Central memory CD8-positive, alpha-beta T cell (primary cell): ENCODE data around the gene CCDC158.
"Not testable (repeated sequence)": the region's sequence is repeated elsewhere in the genome, so short reads cannot be mapped to it uniquely, and the experiment has no call there.

Source experiments
- ATAC-seq: fragments of 150-1000 bp; cut with Tn5 transposase; replicated peaks from 2 replicates; pipeline ENCODE4 v1.10.0; 2022; ENCODE audit warnings: mild to moderate bottlenecking, moderate FRiP score, moderate number of reproducible peaks; ENCODE audit not compliant: poor library complexity, severe bottlenecking; ENCODE audit errors: extremely low read depth
- DNase-seq, 2 donors: peaks; one replicate each; pipeline ENCODE4 v3.0.0; 2021; ENCODE audit warnings: low spot score in 2 of 2
- H3K27ac Mint-ChIP-seq: one replicate; pipeline ENCODE4 v1.8.0; 2022; ENCODE audit warnings: low read depth, mild to moderate bottlenecking, moderate library complexity, mixed read lengths
- H3K27me3 Mint-ChIP-seq: one replicate; pipeline ENCODE4 v1.8.0; 2022; ENCODE audit warnings: mixed read lengths
- H3K36me3 Mint-ChIP-seq: one replicate; pipeline ENCODE4 v1.8.0; 2022; ENCODE audit warnings: mild to moderate bottlenecking, moderate library complexity, mixed read lengths; ENCODE audit not compliant: insufficient read depth
- H3K4me1 Mint-ChIP-seq: one replicate; pipeline ENCODE4 v1.8.0; 2022; ENCODE audit warnings: mixed read lengths
- H3K4me3 Mint-ChIP-seq: one replicate; pipeline ENCODE4 v1.8.0; 2022; ENCODE audit warnings: mild to moderate bottlenecking, moderate library complexity, mixed read lengths
- H3K9me3 Mint-ChIP-seq: one replicate; pipeline ENCODE4 v1.8.0; 2022; ENCODE audit warnings: mixed read lengths

Gene CCDC158

GRCh38 chr4:76301068-76301774 is 119.7 kb downstream of the CCDC158 start:
- H3K4me3 Mint-ChIP-seq: no peak overlapping the region
- no peaks in the 10 kb centered on the region for H3K27me3 Mint-ChIP-seq
- H3K27ac Mint-ChIP-seq: peak overlapping the region; percentile 36
- H3K4me1 Mint-ChIP-seq: peaks cover 38% of the 10 kb centered on the region
- DNase-seq (no peak), ATAC-seq (no peak)
- H3K36me3 Mint-ChIP-seq: peaks cover 3% of the 10 kb centered on the region
- peaks cover 11% of the 10 kb centered on the region for H3K9me3 Mint-ChIP-seq

DNA sequence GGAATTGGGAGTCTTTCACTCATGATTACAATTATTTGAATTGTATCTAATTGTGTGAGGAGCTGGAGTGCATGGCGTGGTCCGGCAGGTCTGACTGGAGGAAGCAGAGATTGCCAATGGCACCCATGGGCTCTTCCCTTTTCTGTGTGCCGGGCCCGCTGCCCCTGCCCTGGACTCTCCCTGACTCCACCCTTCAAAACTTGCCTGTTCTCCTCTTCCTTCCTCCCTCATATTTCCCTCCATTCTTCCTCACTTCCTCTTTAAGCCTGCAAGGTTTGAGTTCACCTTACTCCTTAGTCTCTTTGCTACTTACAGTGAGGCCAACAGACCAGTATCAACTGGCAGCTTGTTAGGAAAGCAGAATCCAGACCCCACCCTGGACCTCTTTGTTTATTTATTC is 120.9 kb downstream of the CCDC158 start:
- peaks cover 32% of the 10 kb centered on the region for H3K4me1 Mint-ChIP-seq
- peaks cover 1% of the 10 kb centered on the region for H3K36me3 Mint-ChIP-seq
- ATAC-seq: no peak
- no peak for DNase-seq
- H3K4me3 Mint-ChIP-seq: no peak overlapping the region
- H3K27ac Mint-ChIP-seq: no peak overlapping the region
- peaks cover 11% of the 10 kb centered on the region for H3K9me3 Mint-ChIP-seq
- no peaks in the 10 kb centered on the region for H3K27me3 Mint-ChIP-seq

DNA sequence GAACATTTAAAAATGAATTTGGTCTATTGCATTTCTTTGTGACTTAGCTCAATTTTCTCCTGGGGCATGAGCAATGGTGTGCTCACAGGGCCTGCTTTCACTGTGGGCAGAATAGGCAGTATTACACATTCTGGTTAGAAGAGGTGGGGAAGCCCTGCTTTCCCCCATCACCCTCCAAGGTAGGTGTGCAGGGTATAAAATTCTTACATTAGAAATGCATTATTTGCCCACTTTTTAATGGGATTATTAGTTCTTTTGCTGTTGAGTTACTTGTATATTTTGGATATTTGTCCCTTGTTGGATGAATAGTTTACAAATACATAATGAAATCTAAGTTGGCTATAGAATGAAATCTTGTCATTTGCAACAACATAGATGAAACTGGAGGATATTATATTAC is 122.7 kb downstream of the CCDC158 start:
- Mint-ChIP-seq H3K27ac (no peak overlapping the region), H3K27me3 (no peaks in the 10 kb centered on the region), H3K36me3 (no peaks in the 10 kb centered on the region), H3K9me3 (peaks cover 11% of the 10 kb centered on the region), H3K4me3 (no peak overlapping the region), H3K4me1 (peaks cover 20% of the 10 kb centered on the region)
- DNase-seq: no peak
- no peak for ATAC-seq

- H3K27ac Mint-ChIP-seq: no peak overlapping the region
- H3K4me3 Mint-ChIP-seq: no peak overlapping the region
- peaks cover 10% of the 10 kb centered on the region for H3K27me3 Mint-ChIP-seq
- ATAC-seq (no peak), DNase-seq (no peak)
- no peaks in the 10 kb centered on the region for H3K36me3 Mint-ChIP-seq
- peaks cover 6% of the 10 kb centered on the region for H3K4me1 Mint-ChIP-seq
- peaks cover 11% of the 10 kb centered on the region for H3K9me3 Mint-ChIP-seq
These were observed 124.6 kb downstream of the CCDC158 start for GRCh38 chr4:76296286-76296820.

DNA sequence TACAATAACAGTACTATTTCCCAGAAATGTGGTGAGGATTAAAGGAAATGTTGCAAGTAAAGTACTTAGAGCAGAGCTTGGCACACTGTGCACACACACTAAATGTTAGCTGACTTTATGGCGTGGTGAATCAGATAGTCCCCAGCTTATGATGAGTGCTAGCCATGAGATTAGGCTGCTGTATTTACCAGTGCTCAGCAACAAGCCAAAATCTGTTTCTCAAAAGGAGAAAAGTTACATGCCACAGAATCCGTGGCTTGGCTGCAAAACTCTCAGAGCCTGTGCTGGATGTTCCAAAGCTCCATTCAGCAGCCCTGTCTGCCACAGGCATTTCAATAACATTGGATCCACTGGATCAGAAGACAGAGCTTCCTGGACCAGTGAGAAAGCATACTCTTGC is 127.2 kb downstream of the CCDC158 start:
- no peaks in the 10 kb centered on the region for H3K36me3 Mint-ChIP-seq
- no peak overlapping the region for H3K4me3 Mint-ChIP-seq
- H3K9me3 Mint-ChIP-seq: peaks cover 11% of the 10 kb centered on the region
- no peak for ATAC-seq
- no peak for DNase-seq
- no peak overlapping the region for H3K27ac Mint-ChIP-seq
- no peaks in the 10 kb centered on the region for H3K4me1 Mint-ChIP-seq
- H3K27me3 Mint-ChIP-seq: peaks cover 25% of the 10 kb centered on the region

DNA sequence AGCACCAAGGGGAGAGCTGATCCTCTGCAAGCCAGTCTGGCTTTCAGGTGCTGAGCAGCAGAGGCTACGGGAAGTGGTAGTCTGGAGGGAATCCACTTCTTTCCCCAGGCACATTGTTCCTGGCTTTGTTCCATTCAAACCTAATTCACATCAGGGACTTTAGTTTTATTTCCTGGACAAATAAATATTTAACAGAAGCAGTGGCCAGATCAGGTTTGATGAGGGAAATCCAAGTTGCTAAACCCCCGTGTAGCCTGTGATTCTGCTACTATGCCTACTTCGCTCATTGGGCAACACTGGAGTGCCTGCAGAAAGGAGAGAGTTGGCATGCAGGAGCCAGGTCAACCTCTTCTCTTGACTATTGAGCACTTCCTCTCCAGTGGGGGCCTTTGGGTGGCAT is 128.2 kb downstream of the CCDC158 start:
- Mint-ChIP-seq H3K4me3 (no peak overlapping the region), H3K9me3 (peaks cover 6% of the 10 kb centered on the region), H3K27me3 (peaks cover 28% of the 10 kb centered on the region), H3K36me3 (no peaks in the 10 kb centered on the region), H3K27ac (no peak overlapping the region), H3K4me1 (no peaks in the 10 kb centered on the region)
- DNase-seq: no peak
- no peak for ATAC-seq

DNA sequence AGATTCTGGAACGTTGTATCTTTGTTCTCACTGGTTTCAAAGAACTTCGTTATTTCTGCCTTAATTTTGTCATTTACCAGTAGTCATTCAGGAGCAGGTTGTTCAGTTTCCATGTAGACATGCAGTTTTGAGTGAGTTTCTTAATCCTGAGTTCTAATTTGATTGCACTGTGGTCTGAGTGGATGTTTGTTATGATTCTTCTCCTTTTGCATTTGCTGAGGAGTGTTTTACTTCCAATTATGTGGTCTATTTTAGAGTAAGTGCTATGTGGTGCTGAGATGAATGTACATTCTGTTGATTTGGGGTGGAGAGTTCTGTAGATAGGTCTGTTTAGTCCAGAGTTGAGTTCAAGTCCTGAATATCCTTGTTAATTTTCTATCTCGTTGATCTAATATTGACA is 133.1 kb downstream of the CCDC158 start:
- H3K4me3 Mint-ChIP-seq, H3K27ac Mint-ChIP-seq, H3K36me3 Mint-ChIP-seq, H3K4me1 Mint-ChIP-seq, ATAC-seq, DNase-seq, H3K9me3 Mint-ChIP-seq: not testable (repeated sequence)
- peaks cover 28% of the 10 kb centered on the region for H3K27me3 Mint-ChIP-seq

- H3K4me3 Mint-ChIP-seq: no peak overlapping the region
- ATAC-seq (no peak), DNase-seq (no peak)
- H3K9me3 Mint-ChIP-seq: no peaks in the 10 kb centered on the region
- H3K27me3 Mint-ChIP-seq: peaks cover 4% of the 10 kb centered on the region
- peaks cover 1% of the 10 kb centered on the region for H3K36me3 Mint-ChIP-seq
- no peak overlapping the region for H3K27ac Mint-ChIP-seq
- H3K4me1 Mint-ChIP-seq: peaks cover 5% of the 10 kb centered on the region
These were observed 137.0 kb downstream of the CCDC158 start for GRCh38 chr4:76283900-76284299.

DNA sequence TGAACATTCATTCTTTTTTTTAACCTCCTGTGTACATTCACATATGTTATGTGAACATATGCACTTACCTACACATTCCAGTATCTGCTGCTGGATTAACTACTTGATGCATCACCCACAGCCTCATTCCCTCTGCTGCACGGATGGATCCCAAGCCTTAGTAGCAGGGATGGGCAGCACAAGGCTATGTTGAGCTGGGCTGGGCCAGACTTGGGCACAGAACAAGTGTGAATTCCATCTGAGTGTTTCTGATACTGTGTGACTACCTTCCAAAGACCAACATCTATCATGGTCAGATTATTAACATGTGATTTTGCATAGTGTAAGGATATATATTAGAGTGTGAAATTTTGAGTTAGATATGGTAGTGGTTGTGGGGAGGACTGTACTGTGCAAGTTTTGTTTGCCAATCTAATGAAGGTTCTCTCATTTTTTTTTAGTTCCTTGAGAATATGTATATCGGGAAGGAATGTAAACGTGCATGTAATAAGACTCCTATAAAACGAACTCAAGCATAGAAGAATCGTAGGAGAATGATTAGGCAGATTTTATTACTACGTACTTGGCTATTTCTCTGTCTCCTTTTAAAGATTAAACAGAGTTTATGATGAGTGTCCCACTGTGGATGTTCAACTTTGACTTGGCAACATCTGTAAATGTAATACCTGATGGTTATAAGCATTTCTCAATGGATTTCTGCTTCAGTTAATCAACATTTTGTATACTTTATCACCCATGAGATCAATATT is 137.8 kb downstream of the CCDC158 start:
- Mint-ChIP-seq H3K4me1 (peaks cover 5% of the 10 kb centered on the region), H3K27me3 (peaks cover 7% of the 10 kb centered on the region), H3K9me3 (no peaks in the 10 kb centered on the region), H3K27ac (no peak overlapping the region), H3K36me3 (peaks cover 1% of the 10 kb centered on the region), H3K4me3 (no peak overlapping the region)
- no peak for DNase-seq
- ATAC-seq: no peak

DNA sequence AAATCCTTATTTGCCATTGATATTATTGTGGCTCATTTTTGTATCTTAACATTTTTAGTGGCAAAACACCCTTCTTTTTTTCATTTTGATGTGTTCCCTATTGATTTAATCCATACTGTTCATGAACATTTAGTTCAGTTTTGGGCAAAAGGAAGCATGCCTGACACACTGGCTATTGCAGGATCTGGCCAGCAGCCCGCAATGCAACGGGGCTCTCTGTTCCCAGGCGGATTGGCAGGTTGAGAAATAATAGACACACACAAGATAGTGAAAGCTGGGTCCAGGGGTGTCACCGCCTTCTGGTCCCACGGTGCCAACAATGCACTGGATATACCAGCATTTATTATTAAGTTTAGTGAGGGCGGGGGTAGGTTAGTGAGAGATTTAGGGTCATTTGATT is 139.3 kb downstream of the CCDC158 start:
- DNase-seq, H3K4me3 Mint-ChIP-seq, ATAC-seq, H3K4me1 Mint-ChIP-seq, H3K9me3 Mint-ChIP-seq, H3K27ac Mint-ChIP-seq, H3K36me3 Mint-ChIP-seq: not testable (repeated sequence)
- peaks cover 22% of the 10 kb centered on the region for H3K27me3 Mint-ChIP-seq

DNA sequence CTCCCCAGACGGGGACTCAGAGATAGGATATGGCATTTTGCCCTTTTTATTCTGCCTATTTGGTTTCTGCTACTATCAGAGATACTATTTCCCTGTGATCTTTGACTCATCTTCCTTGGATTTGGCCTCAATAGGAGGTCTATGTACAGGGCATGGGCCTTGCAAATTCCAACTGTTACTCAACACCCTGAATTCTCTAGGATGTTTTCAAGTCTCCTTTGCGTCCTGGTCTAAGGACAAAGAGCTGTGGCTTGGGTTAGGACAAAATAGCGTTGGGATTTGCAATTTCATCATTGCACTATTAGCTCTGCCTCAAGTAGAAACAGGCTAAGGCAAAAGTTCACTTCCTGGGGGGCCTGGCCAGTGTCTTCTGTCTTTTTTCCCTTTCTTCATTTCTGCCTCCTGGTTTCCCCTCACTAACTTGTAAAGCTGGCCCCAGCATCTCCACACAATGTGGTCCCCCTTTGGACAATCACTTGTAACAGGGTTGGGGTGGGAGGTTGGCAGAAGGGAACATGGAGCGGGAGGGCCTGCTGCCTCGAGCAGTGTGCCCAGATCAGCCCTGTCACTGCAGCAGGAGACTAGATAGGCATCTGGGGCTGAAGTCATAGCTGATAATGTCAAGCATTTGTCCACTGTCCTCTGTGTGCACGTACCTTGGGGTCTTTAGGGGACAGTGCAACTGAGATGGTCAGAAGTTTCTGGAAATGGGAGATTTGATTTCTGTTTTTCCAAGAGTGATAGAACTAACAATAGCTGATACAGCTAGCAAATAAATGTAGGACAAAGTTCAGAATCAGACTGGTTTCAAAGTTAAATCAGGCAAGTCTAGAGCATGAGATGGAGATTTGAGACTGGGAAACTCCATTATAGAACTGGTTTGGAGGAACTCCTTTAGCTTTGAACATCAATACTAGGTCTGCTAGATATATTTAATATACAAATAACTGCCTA is 140.2 kb downstream of the CCDC158 start:
- peaks cover 1% of the 10 kb centered on the region for H3K36me3 Mint-ChIP-seq
- H3K27ac Mint-ChIP-seq: no peak overlapping the region

DNA sequence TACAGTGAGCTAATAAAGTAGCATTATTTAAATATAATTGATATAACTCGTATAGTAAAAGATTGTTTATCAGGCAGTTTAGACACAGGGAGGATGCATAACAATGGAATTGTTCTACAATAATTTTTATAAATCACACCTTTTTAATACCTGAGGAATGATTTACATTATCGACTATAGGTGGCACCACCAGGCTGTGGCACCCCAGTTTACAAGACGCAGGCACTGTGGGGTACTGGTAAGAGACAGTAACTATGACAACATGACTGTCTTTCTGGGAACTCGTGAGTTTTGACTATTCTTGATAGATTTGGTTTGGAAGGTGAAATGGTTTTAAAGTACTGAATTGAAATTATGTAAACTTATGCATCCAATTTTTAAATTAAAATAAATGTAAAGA is 141.5 kb downstream of the CCDC158 start:
- Mint-ChIP-seq H3K4me3 (no peak overlapping the region), H3K36me3 (no peaks in the 10 kb centered on the region), H3K27me3 (peaks cover 43% of the 10 kb centered on the region), H3K9me3 (no peaks in the 10 kb centered on the region), H3K4me1 (peaks cover 18% of the 10 kb centered on the region), H3K27ac (no peak overlapping the region)
- ATAC-seq: no peak
- no peak for DNase-seq

More for the DNA sequence above, 140.2 kb downstream of the CCDC158 start:
- Mint-ChIP-seq H3K9me3 (no peaks in the 10 kb centered on the region), H3K27me3 (peaks cover 30% of the 10 kb centered on the region), H3K4me1 (peaks cover 18% of the 10 kb centered on the region), H3K4me3 (no peak overlapping the region)
- DNase-seq: no peak
- ATAC-seq: no peak
